Cardiac muscle cell (in vitro differentiated cells and primary cell): ENCODE measurements around the gene SKIDA1. TPM values are rescaled to one million over a fixed set of nuclear protein-coding genes. Genes with fewer than 3 reads are reported as not detected.
"Not testable (repeated sequence)": the region's sequence is repeated elsewhere in the genome, so short reads cannot be mapped to it uniquely, and the experiment has no call there.

Source experiments
- DNase-seq, 2 donors: peaks; one replicate each; pipeline versions ENCODE4 v3.0.0 to v3.0.0-alpha.2; 2010 to 2017; ENCODE audit warnings: low read depth in 1 of 2, low spot score in 1 of 2
- H3K27ac ChIP-seq: fragments of 200-600 bp; sonication (generic); 2 replicates; pipeline ENCODE4 v1.5.1; 2016
- H3K27me3 ChIP-seq: fragments of 200-600 bp; sonication (generic); 2 replicates; pipeline ENCODE4 v1.6.0; 2016; ENCODE audit warnings: control low read depth
- H3K36me3 ChIP-seq: fragments of 200-600 bp; sonication (generic); 2 replicates; pipeline ENCODE4 v1.5.1; 2016; ENCODE audit warnings: control low read depth
- H3K4me1 ChIP-seq: fragments of 200-600 bp; sonication (generic); 2 replicates; pipeline ENCODE4 v1.8.1; 2017; ENCODE audit warnings: low read depth, mild to moderate bottlenecking, mixed run types
- H3K4me3 ChIP-seq: fragments of 200-600 bp; sonication (generic); 2 replicates; pipeline ENCODE4 v1.5.1; 2016; ENCODE audit warnings: mild to moderate bottlenecking
- H3K9me3 ChIP-seq: fragments of 200-600 bp; sonication (generic); 2 replicates; pipeline ENCODE4 v1.5.1; 2017; ENCODE audit warnings: low read depth, mild to moderate bottlenecking, control low read depth
- polyA plus RNA-seq: library from polyadenylated mRNA; unstranded; fragments of >200 nt; fragmentation: Nextera tagmentation; extraction: Ambion mirVana; gene quantifications from 2 replicates; pipeline ENCODE4 v1.2.1, GENCODE V29; 2016
- total RNA-seq: library from RNA; depleted of rRNA; stranded (reverse); fragments of >200 nt; gene quantifications from 2 replicates; pipeline ENCODE4 v1.2.3, GENCODE V29; 2016
- TF ChIP-seq, protein P1 (sequence below): IDR thresholded peaks from 2 replicates; pipeline ENCODE4 v1.5.1; 2012; ENCODE audit warnings: low read depth, mild to moderate bottlenecking, low read length

SKIDA1 gene
- total RNA-seq (42.4 and 62.4 TPM in 2 replicates), polyA plus RNA-seq (4.3 and 7.9 TPM in 2 replicates)

DNA sequence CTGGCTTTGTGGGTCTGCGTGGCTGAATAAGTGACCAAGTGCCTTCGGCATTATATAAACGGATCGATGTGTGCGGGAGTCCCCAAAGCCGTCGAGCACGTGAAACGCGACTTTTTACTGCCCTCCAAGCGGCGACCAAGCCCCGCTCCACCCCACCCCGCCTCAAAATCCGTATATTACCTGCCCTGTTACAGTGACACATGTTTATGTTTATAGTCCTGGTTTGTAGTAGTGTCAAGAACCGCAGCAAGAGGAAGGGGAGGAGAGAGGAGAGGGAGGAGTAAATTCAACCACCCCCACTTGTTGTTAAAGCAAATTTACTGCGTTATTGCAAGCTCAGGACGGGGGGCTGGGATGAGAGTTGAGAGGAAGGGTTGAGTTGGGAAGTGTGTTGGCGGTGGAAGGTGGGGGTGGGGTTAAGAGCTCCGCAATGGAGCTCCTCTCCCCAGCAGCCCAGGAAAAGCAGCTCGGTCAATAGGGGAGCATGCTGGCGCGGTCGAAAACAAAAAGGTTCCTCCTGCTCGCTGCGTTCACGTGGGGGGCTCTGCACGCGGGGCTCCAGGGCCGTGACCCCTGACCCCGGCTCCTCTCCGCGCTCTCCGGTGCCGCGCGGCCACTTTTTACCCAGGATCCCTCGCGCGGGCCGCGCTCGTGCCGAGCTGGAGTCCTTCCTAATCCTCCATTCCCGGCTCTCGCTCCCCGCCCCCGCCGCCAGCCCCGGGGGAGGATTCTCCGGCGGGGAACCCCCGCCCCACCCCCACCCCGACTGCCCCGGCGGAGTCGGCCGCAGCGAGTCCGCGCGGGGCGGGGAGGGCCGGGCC, at the start of gene SKIDA1:
SKIDA1 (minus strand) TSS at position 316 of the 821 bp plus-strand sequence. CDS start 7,860 bp downstream, outside the sequence.
- no peaks in the 10 kb centered on the region for H3K27me3 ChIP-seq
- DNase-seq, result peak; percentile 92 to 95
- TF ChIP-seq, protein P1, sequence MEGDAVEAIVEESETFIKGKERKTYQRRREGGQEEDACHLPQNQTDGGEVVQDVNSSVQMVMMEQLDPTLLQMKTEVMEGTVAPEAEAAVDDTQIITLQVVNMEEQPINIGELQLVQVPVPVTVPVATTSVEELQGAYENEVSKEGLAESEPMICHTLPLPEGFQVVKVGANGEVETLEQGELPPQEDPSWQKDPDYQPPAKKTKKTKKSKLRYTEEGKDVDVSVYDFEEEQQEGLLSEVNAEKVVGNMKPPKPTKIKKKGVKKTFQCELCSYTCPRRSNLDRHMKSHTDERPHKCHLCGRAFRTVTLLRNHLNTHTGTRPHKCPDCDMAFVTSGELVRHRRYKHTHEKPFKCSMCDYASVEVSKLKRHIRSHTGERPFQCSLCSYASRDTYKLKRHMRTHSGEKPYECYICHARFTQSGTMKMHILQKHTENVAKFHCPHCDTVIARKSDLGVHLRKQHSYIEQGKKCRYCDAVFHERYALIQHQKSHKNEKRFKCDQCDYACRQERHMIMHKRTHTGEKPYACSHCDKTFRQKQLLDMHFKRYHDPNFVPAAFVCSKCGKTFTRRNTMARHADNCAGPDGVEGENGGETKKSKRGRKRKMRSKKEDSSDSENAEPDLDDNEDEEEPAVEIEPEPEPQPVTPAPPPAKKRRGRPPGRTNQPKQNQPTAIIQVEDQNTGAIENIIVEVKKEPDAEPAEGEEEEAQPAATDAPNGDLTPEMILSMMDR, result no peak
- H3K4me1 ChIP-seq, result peaks cover 51% of the 10 kb centered on the region
- peak within 1 kb of the TSS; percentile 99 for H3K27ac ChIP-seq
- H3K4me3 ChIP-seq, result peak within 1 kb of the TSS; percentile 53
- no peaks in the 10 kb centered on the region for H3K9me3 ChIP-seq
- no peaks in the 10 kb centered on the region for H3K36me3 ChIP-seq

DNA sequence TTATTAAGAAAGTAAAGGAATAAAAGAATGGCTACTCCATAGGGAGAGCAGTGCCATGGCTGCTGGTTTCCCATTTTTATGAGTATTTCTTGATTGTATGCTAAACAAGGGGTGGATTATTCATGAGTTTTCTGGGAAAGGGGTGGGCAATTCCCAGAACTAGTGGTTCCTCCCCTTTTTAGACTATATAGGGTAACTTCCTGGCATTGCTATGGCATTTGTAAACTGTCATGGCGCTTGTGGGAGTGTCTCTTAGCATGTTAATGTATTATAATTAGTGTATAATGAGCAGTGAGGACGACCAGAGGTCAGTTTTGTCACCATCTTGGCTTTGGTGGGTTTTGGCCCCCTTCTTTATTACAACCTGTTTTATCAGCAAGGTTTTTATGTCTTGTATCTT, 49.0 kb upstream of the SKIDA1 start:
- H3K27me3 ChIP-seq, H3K4me3 ChIP-seq, H3K4me1 ChIP-seq, H3K9me3 ChIP-seq, H3K36me3 ChIP-seq, DNase-seq: not testable (repeated sequence)
- H3K27ac ChIP-seq, result peak overlapping the region; percentile 10

DNA sequence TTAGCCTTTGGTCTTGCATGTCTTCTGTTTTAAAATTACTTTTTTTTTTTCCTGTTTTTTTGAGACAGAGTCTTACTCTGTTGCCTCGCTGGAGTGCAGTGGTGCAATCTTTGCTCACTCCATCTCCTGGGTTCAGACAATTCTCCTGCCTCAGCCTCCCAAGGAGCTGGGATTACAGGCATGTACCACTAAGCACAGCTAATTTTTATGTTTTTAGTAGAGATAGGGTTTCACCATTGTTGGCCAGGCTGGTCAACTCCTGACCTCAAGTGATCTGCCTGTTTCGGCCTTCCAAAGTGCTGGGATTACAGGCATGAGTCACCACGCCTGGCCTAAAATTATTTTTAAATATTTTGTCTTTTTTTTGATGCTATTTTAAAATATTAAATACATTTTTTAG, 47.1 kb upstream of the SKIDA1 start:
- no peak overlapping the region for H3K4me3 ChIP-seq
- H3K27me3 ChIP-seq, result no peaks in the 10 kb centered on the region
- H3K36me3 ChIP-seq, result no peaks in the 10 kb centered on the region
- H3K9me3 ChIP-seq, result no peaks in the 10 kb centered on the region
- H3K27ac ChIP-seq, result no peak overlapping the region
- peak in 1 of 2 donors; percentile 66 for DNase-seq
- TF ChIP-seq, protein P1, result no peak
- peaks cover 3% of the 10 kb centered on the region for H3K4me1 ChIP-seq

DNA sequence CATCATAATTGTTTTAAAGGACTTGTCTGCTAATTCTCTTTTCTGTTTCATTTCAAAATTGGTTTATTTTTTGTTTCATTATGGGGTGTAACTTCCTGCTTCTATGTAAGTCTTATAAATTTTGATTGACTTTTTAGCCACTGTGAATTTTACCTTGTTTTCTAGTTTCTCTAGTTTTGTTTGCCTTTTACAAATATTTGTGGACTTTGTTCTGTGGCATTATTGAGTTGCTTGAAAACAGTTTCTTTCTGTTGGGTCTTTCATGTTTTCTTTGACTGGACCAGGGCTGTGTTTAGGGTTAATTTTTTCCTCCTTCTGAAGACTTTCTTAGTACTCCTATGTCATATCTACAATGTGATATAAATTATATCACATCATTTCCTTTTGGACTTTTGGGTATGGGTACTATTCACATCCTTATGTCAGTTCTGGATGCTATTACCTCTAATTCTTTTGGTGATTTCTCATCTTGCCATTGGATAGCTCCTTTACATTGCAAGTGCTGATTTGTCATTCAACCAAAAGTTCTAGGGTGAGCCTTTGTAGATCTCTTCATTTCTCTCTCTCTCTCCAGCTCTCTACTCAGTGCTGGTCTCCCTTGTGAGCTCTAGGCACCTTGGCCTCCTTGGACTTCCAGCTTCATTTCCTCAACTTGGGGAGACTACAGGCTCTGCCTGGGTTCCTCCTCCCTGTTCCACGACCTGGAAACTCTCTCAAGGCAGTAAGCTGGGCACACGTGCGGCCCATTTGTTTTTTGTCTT, 45.5 kb upstream of the SKIDA1 start:
- TF ChIP-seq, protein P1, result no peak
- H3K36me3 ChIP-seq, result no peaks in the 10 kb centered on the region
- H3K27ac ChIP-seq, result peak overlapping the region; percentile 40
- no peaks in the 10 kb centered on the region for H3K9me3 ChIP-seq
- H3K4me3 ChIP-seq, result no peak overlapping the region
- no peak for DNase-seq
- no peaks in the 10 kb centered on the region for H3K27me3 ChIP-seq
- H3K4me1 ChIP-seq, result peaks cover 3% of the 10 kb centered on the region

DNA sequence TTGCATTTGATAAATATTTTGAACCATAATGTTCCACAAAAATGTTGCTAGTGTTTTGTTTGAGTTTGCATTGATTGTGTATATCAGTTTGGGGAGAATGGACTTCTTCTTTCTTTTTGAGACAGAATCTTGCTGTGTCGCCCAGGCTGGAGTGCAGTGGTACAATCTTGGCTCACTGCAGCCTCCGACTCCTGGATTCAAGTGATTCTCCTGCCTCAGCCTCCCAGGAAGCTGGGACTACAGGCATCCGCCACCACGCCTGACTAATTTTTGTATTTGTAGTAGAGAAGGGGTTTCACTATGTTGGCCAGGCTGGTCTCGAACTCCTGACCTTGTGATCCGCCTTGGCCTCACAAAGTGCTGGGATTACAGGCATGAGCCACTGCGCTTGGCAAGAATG, 33.5 kb upstream of the SKIDA1 start:
- peaks cover 30% of the 10 kb centered on the region for H3K36me3 ChIP-seq
- not testable (repeated sequence) for H3K27ac ChIP-seq, H3K27me3 ChIP-seq, H3K4me3 ChIP-seq, DNase-seq, H3K4me1 ChIP-seq, H3K9me3 ChIP-seq

DNA sequence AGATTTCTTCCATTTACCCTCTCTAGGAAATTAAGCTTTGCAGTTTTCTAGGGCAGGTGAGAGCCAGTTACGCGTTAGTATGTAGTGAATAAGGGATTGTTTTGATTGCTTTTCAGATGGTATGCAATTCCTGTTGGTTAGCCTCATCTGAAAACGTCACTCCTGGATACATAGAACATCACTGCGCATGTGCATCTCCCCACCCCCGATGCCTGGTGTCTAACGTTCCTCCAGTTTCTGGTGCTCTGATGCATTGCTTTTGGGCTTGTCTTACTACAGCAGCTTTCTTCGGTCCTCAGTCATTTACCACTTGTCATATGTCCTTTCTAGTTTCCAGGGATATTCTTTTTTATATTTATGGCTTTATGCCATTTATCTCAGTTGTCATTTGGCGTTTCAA, 31.0 kb upstream of the SKIDA1 start:
- Histone ChIP-seq H3K27ac (no peak overlapping the region), H3K36me3 (peaks cover 33% of the 10 kb centered on the region), H3K27me3 (no peaks in the 10 kb centered on the region)

More for the DNA sequence above, 31.0 kb upstream of the SKIDA1 start:
- TF ChIP-seq, protein P1, result no peak
- DNase-seq, result no peak
- Histone ChIP-seq H3K4me1 (no peaks in the 10 kb centered on the region), H3K4me3 (no peak overlapping the region), H3K9me3 (no peaks in the 10 kb centered on the region)
